HG03097 (cell line): ENCODE results near the gene ZNF831.

Source experiments
- ATAC-seq: cut with Tn5 transposase; IDR thresholded peaks from one replicate; pipeline ENCODE4 v1.9.1; 2021; ENCODE audit not compliant: unreplicated experiment, low FRiP score

ZNF831 gene

GRCh38 chr20:59240006-59240405 is 76.4 kb downstream of the ZNF831 start:
- ATAC-seq: no peak

DNA sequence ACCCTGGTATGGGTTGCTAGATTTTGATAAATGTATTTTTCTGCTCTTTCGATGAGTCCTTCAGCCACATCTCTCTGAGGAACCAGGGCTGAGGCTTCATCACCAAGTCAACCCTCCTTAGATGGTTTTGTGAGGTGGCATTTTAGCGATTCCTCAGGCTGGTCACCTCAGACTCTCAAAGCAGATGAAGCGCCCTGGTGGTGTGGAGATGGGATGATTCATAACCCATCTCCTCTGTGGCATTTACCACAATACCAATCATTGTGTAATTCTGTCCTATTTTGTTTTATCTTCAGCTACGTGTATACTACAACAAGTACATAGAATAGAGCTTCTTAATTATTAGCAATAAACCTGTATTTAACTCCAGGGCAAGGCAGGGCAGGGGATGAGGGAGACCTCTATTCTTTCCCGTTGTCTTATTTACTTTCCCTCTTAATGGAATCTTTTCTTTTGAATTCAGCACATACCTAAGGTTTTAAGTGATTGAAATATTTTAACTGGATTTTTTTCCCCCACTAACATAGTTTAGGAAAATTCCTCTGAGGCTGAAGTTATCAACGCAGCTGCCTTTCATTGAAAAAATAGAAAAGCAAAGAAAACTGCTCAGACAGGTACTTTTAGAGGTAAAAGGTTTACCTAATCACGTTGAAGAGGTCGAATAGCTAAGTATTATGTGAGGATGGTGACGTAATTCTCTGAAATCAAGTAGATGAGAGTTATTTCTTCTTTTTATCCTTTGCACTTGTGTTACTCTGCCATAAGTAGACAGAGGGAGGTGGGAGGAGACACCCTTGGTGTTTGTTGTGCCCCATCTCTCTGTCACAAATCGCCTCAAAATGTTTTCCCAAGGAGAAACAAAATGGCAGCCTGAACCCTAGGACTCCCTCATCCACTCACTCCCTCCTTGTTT is 79.3 kb downstream of the ZNF831 start:
- no peak for ATAC-seq

DNA sequence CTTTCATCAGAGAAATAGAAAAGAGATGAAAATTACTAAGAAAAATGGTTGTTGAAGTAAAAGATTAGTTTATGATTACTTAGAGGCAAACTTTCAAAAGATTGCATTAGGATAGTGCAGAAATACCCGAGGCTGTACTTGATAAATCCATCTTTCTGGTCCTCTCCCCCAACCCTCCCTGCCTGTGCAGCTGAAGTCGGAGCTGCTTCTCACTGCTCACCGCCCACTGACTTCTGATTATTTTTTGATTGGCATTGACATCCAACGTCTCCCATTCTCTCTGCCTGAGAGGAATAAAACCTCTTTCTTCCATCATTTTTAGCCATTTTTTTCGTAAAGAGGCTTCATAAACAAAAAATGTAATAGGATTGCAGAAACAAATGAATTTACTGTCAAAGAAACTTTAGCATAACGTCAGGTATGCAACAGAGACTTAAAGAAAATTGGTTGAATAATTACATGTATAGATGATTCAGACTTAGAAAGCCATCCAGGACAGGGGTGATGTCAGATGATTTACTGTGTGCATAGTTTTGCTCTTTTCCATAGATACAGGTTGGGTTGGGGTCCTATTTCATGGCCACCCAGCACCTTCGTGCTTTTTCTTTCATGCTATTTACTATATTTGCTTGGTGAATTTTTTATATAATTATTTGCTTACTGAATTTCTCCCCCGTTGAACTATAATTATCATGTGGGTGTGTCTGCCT is 83.2 kb downstream of the ZNF831 start:
- no peak for ATAC-seq

GRCh38 chr20:59247731-59248684 is 84.4 kb downstream of the ZNF831 start:
- ATAC-seq: no peak

- ATAC-seq: no peak
Measured at GRCh38 chr20:59250293-59250692, 86.7 kb downstream of the ZNF831 start.

DNA sequence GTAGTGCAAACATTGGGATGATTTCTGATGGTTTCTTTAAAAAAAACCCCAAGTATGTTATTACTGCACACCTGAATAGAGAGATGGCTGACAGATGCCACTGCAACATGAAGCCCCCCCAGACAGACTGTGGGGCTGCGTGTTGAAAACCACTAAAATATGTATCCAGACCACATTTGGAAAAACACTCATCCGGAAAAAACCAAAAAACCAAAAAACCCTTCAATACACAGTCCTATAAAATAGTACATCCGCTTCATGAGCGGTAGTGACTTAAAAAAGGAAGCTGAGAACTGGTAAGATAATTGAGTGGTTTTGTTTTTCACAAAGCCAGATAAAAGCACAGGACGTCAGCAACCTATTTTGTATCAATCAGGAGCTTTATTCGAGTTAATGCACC is 89.7 kb downstream of the ZNF831 start:
- ATAC-seq: no peak

DNA sequence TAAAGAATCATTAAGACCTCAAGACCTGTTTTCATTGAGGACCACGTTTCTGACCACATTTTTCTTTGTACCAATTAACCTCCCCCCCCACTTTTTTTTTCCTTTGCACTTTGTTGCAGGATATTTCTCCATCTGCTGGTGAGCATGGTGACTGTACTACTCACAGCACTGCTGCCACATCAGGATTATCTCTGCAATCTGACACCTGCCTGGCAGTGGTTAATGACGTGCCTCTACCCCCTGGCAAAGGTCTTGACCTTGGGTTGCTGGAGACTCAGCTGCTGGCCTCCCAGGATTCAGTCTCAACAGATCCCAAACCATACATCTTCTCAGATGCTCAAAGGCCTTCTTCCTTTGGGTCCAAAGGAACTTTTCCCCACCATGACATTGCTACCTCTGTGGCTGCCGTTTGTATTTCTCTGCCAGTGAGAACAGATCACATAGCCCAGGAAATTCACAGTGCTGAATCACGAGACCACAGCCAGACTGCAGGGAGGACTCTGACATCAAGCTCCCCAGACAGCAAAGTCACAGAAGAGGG is 90.2 kb downstream of the ZNF831 start:
- no peak for ATAC-seq

GRCh38 chr20:59255256-59255655 is 91.6 kb downstream of the ZNF831 start:
- ATAC-seq: no peak

DNA sequence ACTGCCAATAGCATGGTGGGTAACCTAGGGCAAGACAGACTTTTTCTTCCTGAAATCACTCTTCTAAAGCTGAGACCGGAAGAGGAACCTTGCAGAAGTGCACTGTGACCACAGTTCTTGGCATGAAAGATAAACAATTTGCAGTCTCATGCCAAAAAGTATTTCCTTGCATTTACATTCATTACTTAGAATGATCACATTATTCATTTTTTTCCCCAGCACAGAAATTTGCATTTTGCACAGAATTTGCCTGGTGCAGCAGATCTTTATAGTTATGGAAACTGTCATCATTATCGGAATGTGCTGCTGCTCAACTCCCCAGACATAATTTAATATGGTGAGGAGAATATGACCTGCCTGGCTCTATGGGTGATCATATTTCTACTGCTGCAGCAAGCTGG is 94.6 kb downstream of the ZNF831 start:
- ATAC-seq: no peak

- ATAC-seq: no peak
Measured at GRCh38 chr20:59259946-59260345, 96.3 kb downstream of the ZNF831 start.

DNA sequence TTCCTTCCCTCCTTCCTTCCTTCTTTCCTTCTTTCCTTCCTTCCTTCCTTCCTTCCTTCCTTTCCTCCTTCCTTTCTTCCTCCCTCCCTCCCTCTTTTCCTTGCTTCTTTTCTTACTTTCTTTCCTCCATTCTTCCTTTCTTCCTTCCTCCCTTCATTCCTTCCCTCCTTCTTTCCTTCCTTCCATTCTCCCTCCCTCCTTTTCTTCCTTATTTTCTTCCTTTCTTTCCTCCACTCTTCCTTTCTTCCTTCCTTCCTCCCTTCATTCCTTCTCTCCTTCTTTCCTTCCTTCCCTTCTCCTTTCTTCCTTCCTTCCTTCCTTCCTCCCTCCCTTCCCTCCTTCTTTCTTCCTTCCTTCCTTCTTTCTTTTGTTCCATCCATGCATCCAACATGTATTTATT is 101.7 kb downstream of the ZNF831 start:
- ATAC-seq: no peak

DNA sequence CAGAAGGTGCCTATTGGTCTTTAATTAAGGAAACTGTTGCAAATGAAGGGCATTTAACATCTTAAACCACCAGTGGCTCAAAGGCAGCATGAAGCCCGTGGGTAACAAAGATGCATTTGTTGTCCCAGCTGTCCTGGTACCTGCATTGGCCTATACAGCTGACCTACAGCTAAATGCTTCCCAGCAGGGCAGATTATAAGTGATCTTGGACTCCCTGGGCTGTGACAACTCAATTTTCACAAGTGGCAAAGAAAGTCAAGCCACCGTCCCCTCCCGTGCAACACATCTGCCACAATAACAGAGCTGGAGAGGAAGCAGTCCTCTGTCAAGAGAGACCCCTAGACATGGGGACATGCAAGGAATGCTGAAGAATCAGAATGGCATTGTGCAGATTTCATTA is 105.2 kb downstream of the ZNF831 start:
- ATAC-seq: no peak

GRCh38 chr20:59269411-59270025 is 105.9 kb downstream of the ZNF831 start:
- no peak for ATAC-seq

GRCh38 chr20:59270380-59270779 is 106.8 kb downstream of the ZNF831 start:
- ATAC-seq: no peak

GRCh38 chr20:59273739-59274357 is 110.2 kb downstream of the ZNF831 start:
- ATAC-seq: no peak

DNA sequence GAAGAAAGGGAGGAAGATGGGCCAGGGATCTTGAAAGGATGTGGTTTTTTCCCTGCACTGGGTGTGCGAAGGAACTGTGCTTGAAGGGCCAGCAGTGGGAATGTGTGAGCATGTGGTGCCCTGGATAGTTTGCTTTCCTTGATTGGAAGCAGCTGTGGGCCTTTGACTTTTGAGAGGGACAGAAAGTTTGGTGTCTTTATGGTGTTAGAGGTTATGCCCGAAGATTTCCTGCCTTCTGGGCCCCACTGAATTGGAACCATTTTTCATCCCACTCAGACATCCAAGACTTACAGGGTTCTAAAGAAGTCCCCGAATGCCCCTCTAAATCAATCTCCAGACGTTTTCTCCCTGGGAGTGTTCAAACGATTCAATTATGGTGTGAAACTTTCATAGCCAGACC is 113.3 kb downstream of the ZNF831 start:
- ATAC-seq: no peak

GRCh38 chr20:59284470-59284869 is 120.8 kb downstream of the ZNF831 start:
- no peak for ATAC-seq

GRCh38 chr20:59289994-59290393 is 126.4 kb downstream of the ZNF831 start:
- no peak for ATAC-seq

- ATAC-seq: no peak
Measured at GRCh38 chr20:59291740-59292383, 128.2 kb downstream of the ZNF831 start.
